Measurements from ENCODE around the gene CACNA2D3.

CACNA2D3 gene

DNA sequence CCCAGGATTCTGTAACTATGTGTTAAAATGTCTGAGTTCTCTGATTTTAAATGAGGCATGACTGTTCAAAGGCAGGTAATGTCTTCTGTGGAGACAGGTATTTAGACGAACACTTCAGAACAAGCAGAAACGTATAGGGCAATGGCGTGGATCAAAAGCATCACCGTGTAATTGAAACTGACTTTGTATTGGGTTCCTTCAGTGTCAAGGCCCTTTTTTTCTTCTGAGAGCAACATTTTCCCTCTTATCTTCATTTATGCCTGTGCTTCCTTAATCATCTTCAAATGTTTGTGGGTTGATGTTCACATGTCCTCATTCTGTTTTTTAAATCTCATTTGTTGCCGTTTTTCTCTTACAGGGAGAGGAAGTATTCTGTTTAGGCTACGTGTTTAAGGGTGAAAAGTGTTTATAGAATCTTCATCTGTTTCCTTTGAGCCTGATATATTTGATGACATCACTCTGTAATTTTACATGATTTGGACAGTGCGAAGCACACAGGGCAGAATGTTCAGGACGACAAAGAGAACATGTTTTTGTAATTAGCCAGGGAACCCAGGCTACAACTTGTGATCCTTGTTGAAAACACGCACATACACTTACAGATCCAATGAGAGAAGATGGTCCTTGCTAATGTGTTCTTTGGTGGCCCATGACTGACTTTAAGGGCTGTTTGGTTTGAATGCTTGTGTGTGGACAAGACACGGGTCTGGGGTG is 609.5 kb downstream of the CACNA2D3 start:
- no peak for DNase-seq
- TF ChIP-seq POLR2A (IDR thresholded peaks at IDR 0.05; ENCODE audit: low read length), result no peak
- TF ChIP-seq GATA1 (IDR thresholded peaks at IDR 0.05; ENCODE audit: low read depth, low read length), result no peak

DNA sequence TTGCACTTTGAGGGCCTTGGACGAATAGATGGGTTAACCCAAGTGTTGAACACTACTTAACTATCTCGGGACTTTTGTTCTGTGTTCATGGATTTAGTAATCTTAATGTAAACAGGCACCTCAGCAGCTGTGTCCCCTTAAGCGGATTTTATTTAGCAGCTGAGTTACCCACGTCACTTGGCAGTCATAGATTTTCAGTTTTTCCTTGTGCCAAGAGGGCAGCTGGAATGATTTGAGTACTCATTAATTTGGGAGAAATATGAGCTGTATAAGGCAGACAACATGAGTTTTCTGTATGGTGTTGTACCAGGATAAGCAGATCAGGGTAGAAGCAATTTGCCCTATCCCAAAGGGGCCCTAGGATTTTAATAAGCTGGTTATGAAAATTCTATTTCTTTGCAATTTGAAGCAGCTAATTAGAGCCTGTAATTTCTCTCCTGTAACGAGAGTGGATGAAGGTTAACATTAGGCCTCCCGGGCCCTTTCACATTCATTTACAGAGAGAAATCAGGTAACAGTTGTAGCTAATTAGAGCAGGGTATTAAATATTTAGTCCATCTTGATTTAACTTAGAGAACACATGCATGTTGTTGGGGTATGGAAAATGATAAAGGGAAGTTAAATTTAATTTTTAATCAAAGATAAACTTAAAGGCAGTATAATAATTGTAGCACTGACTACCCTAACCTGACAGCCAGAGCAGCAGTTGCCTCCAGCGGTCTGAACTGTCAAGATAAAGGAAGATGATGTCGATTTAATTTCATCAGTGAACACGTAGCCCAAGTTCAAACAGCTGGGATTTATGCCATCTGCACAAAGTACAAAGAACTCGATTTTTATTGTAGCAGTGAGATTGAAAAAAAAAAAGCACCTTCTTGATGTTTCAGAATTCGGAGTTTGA is 611.0 kb downstream of the CACNA2D3 start:
- no peak for DNase-seq
- no peak for TF ChIP-seq POLR2A (IDR thresholded peaks at IDR 0.05; ENCODE audit: low read length)

DNA sequence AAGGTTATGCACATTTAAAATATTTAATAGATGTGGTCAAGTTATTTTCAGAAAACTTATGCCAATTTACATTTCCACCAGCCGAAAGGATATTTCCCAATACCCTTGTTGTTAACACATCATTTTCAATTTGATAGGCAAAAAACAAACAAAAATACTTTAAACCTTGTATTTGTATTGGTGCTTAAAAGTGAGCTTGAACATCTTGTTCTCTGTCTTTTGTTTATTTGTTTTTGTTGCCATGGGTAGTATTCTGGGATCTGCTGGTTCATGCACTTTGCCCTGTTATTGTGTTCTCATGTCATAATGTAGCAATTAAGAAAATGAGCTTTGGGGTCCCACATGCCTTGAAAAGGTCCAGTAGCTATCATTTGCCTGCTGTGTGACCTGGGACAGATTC is 614.1 kb downstream of the CACNA2D3 start:
- no peak for DNase-seq

DNA sequence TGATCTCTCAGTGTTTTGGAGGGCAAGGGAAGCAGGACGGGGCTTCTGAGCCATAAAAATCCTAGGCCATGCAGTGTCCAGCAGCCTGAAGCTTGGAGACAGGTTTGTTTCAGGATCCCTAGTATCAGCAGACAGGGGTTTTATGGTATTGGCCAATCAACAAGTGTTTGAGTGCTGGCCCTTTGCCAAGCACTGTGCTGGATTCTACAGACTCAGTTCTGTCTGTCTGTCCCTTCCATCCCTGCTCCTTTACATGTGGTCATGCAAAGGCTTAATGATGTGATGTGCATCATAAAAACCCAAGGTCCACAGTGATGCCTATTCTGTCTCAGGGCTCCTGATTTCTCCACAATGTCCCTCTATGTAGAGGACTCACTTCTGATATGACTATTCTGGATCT is 621.4 kb downstream of the CACNA2D3 start:
- no peak for DNase-seq
- TF ChIP-seq POLR2A (IDR thresholded peaks at IDR 0.05; ENCODE audit: low read length) (no peak), GATA1 (IDR thresholded peaks at IDR 0.05; ENCODE audit: low read depth, low read length) (no peak)

More for the DNA sequence above, 614.1 kb downstream of the CACNA2D3 start:
- TF ChIP-seq GATA1 (IDR thresholded peaks at IDR 0.05; ENCODE audit: low read depth, low read length), result no peak
- no peak for TF ChIP-seq POLR2A (IDR thresholded peaks at IDR 0.05; ENCODE audit: low read length)

DNA sequence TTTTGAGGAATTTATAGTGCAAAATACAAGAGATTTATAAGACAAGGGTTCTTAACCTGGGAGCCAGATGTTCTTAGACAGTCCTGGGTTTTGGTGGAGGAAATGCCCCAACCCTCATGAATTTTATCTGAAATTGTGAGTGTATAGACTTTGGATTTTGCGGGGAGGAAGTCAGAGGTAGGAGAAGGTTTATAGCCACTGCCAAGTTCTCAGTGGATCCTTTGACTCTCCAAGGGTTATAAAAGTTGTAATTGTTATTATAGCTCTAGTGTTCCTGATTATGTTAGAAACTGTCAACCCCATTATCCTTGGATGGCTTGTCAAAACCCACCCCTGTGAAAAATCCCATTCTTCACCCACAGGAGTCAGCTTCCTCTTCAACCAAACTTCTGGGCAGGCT is 621.9 kb downstream of the CACNA2D3 start:
- no peak for DNase-seq
- TF ChIP-seq POLR2A (IDR thresholded peaks at IDR 0.05; ENCODE audit: low read length), result no peak
- no peak for TF ChIP-seq GATA1 (IDR thresholded peaks at IDR 0.05; ENCODE audit: low read depth, low read length)

DNA sequence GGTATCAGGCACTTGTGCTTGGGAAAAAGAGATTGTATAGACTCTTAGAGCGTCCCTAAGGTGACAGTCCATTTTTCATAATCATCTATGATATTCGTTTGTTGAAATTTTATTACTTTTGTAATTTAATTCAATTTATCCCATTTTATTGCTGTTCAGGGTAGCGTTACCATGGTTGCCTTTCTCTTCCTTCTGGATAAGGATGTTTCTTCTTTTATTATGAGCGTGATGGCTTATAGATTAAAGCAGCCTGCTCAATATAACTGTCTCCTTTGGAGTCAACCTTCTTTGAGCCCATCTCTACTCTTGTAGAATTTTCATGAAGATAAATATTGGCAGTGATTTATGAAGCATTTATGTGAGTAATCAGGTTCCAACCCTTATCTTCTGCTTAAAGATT is 623.5 kb downstream of the CACNA2D3 start:
- no peak for DNase-seq
- TF ChIP-seq GATA1 (IDR thresholded peaks at IDR 0.05; ENCODE audit: low read depth, low read length) (no peak), POLR2A (IDR thresholded peaks at IDR 0.05; ENCODE audit: low read length) (no peak)

DNA sequence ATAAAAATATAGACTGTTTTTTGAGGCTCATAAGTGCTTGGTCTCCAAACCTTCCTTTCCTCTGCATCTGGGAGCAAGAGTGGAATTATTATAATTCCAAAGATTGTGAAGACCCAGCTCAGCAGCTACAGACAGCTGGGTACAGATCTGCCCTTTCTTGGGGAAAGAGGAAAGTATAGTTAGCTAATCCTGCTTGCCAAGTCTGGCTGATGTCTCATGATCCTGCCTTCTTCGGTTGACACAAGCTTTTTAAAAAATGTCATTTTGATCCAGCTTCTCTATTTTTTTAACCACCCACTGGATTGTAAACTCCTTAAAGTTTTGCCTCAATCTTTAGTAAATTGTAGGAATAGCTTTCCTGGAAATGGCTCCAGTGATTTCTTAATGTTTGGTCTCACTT is 624.4 kb downstream of the CACNA2D3 start:
- no peak for TF ChIP-seq POLR2A (IDR thresholded peaks at IDR 0.05; ENCODE audit: low read length)
- no peak for TF ChIP-seq GATA1 (IDR thresholded peaks at IDR 0.05; ENCODE audit: low read depth, low read length)
- DNase-seq, result no peak

DNA sequence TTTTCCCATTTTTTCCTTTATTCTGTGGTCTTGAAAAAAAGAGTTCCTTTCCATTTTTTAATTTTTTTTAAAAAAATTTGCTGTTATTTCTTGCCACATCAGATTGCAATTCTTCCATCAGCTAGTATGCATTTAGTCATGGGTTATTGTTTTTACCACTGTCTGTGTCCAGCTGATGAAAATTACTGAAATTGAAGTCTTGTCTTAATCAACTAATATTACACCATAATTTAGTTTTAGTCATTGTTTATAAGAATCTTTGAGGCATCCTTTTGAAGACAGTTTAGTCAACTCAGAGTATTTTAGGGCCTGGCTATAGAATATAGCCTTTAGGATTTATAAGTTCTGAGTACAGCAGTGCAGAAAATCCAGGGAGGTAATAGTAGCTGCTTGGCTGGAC is 633.4 kb downstream of the CACNA2D3 start:
- TF ChIP-seq POLR2A (IDR thresholded peaks at IDR 0.05; ENCODE audit: low read length), result no peak
- TF ChIP-seq GATA1 (IDR thresholded peaks at IDR 0.05; ENCODE audit: low read depth, low read length), result no peak
- DNase-seq, result no peak

DNA sequence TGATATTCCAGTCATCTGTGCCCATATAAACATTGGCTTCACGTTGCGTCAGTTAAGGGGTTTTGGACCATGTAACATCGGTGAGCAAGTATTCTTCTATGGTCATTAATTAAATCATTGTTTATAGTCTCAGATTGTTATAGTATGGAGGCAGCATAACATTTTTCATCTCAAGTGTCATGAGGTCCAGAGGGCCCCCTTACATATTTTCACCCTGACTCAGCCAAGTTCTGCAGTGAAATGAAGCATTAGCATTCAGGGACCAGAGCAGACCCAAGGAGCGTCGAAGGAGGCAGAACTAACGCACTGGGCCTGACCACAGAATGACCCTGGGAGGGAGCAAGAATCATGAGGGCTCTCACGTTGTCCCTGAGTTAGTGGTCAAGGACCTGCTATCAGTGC is 634.0 kb downstream of the CACNA2D3 start:
- TF ChIP-seq GATA1 (IDR thresholded peaks at IDR 0.05; ENCODE audit: low read depth, low read length), result no peak
- no peak for TF ChIP-seq POLR2A (IDR thresholded peaks at IDR 0.05; ENCODE audit: low read length)
- no peak for DNase-seq

DNA sequence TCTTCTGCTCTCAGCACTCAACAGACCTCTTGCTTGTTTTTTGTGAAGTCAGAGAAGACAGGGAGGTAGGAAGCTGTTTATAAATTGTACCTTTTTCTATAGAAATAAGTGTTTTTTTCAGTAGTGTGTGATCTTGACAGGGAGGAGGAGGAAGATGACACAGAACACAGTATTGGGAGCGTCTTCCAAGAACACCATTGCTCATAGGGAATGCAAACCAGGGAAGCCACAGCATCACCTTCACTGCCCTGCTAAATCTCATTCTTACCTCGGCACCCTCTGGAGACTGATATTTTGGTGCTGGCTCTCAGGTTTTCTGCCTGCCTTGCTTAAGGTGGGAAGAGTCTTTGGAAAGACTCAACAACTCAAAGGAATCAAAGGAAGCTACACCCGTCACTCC is 636.1 kb downstream of the CACNA2D3 start:
- TF ChIP-seq GATA1 (IDR thresholded peaks at IDR 0.05; ENCODE audit: low read depth, low read length) (no peak), POLR2A (IDR thresholded peaks at IDR 0.05; ENCODE audit: low read length) (no peak)
- DNase-seq, result no peak

DNA sequence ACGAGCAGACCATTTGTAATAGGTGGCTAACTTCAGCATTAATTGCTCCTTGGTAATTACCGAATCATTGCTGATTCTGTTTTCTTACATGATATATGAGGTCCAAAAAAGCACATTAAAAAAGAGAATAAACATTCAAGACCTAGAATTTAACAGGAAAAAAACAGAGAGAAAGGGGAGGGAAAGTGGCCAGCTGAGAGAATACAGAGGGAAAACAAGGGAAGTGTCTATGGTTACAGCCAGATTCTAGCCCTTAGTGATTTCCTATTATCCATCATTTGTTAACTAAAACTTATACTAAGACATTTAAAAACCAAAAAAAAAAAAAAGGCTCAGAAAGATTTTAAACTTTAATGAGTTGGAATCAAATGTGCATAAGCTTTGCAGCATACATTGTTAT is 636.8 kb downstream of the CACNA2D3 start:
- no peak for TF ChIP-seq POLR2A (IDR thresholded peaks at IDR 0.05; ENCODE audit: low read length)
- no peak for TF ChIP-seq GATA1 (IDR thresholded peaks at IDR 0.05; ENCODE audit: low read depth, low read length)
- no peak for DNase-seq

DNA sequence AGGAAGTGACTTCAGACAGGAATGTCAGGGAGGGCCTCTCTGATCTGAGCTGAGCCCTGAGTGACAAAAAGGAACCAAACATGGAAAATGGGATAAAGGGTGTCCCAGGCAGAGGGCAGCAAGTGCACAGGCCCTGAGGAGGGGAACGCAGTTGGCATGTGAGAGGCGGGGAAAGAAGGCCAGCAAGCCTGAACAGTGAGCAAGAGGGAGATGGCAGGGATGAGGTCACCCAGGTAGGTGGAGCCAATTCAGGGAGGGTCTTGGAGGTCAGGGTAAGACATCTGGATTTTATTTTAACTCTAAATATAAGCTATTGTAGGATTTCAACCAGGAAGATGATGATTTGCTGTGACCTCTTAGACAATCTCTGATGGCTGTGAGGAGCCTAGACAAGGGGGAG is 637.8 kb downstream of the CACNA2D3 start:
- TF ChIP-seq GATA1 (IDR thresholded peaks at IDR 0.05; ENCODE audit: low read depth, low read length) (no peak), POLR2A (IDR thresholded peaks at IDR 0.05; ENCODE audit: low read length) (no peak)
- DNase-seq, result no peak

DNA sequence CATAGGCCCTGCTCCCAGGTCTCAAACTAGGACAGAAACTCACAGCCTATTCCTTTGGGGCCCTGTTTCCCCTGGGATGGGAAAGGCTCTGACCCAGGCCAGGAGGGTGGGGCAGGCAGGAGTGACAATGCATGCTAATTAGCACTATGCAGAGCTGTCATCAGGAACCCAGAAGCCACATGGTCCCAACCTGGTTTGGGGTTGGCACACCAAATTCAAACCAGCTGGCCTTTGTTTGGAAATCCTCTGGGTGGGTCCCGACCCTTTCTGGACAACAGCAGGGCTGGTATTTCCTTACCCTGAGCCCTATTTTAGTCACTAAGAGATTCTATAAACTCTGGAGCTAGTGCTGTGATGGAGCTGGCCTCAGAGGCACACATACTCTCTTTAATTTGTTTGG is 639.3 kb downstream of the CACNA2D3 start:
- no peak for TF ChIP-seq GATA1 (IDR thresholded peaks at IDR 0.05; ENCODE audit: low read depth, low read length)
- TF ChIP-seq POLR2A (IDR thresholded peaks at IDR 0.05; ENCODE audit: low read length), result no peak

DNA sequence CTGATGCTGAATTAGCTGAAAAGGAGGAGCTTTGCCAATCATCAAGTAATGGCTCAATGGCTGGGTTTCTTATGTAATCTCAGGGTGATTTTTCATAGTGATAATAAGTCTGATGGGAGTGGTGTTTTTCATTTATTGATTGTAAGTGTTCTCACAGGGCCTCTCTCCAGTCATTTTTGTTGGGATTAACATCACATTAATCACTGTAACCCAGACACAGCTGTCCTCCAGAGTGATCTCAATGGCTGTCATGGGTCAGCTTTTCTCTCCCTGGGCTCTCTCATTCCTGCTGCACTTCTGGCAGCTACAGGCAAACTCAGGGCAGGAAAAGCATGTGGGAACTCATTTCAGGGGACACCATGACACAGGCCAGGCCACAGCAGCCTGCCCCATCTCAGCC is 642.6 kb downstream of the CACNA2D3 start:
- no peak for TF ChIP-seq POLR2A (IDR thresholded peaks at IDR 0.05; ENCODE audit: low read length)
- TF ChIP-seq GATA1 (IDR thresholded peaks at IDR 0.05; ENCODE audit: low read depth, low read length), result no peak
- no peak for DNase-seq

More for the DNA sequence above, 639.3 kb downstream of the CACNA2D3 start:
- DNase-seq, result no peak

DNA sequence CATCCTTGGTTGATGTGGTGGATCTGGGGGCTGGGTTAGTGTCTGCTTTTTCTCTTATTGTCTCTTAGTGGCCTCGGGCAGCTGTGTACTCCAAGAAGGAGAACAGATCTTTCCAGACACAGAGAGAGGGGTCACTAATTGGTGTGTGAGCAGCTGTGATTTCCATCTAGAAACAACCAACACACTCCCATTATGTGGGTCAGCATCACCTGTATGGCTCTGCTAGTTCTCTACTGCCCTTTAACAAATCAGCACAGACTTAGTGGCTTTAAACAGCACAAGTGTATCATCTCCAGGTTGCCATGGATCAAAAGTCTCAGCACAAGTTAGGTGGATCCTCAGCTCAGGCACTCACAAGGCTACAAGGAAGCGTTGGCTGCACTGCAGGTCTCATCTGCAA is 648.7 kb downstream of the CACNA2D3 start:
- TF ChIP-seq POLR2A (IDR thresholded peaks at IDR 0.05; ENCODE audit: low read length) (no peak), GATA1 (IDR thresholded peaks at IDR 0.05; ENCODE audit: low read depth, low read length) (no peak)
- DNase-seq, result no peak
